ENCODE data around the gene PYGL.
A peak's percentile ranks its signal among the peaks of the same experiment; 100 is the strongest.

PYGL gene

DNA sequence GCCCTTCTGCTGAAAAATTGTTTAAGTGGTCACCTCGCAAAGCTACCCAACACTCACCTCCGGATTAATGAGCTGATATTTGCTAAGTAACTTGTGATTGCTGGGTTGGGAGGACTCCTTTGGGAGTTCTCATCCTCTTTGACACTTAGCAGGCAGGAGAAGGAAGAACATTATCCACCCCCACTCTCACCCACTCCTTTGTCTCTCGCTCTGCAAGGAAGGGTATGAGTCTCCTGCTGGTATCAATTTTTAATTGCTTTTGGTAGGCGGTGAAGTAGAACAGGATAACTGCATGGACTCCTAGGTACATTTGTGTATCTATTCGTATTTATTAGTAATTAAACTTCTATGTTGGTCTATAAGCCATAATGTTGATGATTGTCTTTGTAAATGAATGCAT lies 79.3 kb downstream of the PYGL start:
- Histone ChIP-seq H3K9ac (ENCODE audit: low read length) (no peak overlapping the region), H3K27me3 (ENCODE audit: low read depth, low read length) (peaks cover 16% of the 10 kb centered on the region; the same call in 1 of the 2 replicates), H3K9me3 (ENCODE audit: insufficient read depth, low read length) (no peaks in the 10 kb centered on the region), H3K4me1 (ENCODE audit: low read length) (peaks cover 4% of the 10 kb centered on the region; the same call in 1 of the 2 replicates), H3K27ac (ENCODE audit: low read length) (no peak overlapping the region), H3K36me3 (replicated peaks; ENCODE audit: low read depth, low read length) (no peaks in the 10 kb centered on the region), H3K79me2 (ENCODE audit: low read length) (no peaks in the 10 kb centered on the region), H3K4me3 (ENCODE audit: low read length) (no peak overlapping the region), H3K4me2 (ENCODE audit: low read length) (no peak overlapping the region), H4K20me1 (ENCODE audit: insufficient read depth, low read length) (no peaks in the 10 kb centered on the region), H2AFZ (ENCODE audit: low read depth, low read length) (no peak overlapping the region)
- TF ChIP-seq CTCF (IDR thresholded peaks at IDR 0.05; ENCODE audit: low read depth, low read length) (no peak), EZH2phosphoT487 (IDR thresholded peaks at IDR 0.05; ENCODE audit: low read depth) (no peak)

DNA sequence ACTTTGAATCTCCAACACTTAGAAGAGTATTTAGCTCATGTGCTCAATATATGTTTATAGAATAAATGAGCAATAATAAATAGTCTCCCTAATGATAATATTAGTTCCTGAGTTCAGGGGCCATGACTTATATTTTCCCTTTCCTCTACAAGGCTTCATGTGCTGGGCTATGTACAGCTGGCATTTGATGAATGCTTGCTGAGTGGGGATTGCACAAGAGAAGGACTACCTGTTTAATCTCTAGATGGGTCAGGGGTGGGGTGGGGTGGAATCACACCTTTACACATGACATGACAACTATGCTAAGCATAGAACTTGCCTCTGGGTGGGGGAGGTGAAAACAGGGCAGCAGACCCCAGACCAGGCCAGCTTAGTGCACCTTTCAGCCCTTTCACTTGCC lies 80.0 kb downstream of the PYGL start:
- TF ChIP-seq CTCF (IDR thresholded peaks at IDR 0.05; ENCODE audit: low read depth, low read length), result no peak
- TF ChIP-seq EZH2phosphoT487 (IDR thresholded peaks at IDR 0.05; ENCODE audit: low read depth), result no peak
- peaks cover 4% of the 10 kb centered on the region for H3K4me1 ChIP-seq (ENCODE audit: low read length)
- peaks cover 16% of the 10 kb centered on the region; the same call in 1 of the 2 replicates for H3K27me3 ChIP-seq (ENCODE audit: low read depth, low read length)
- H2AFZ ChIP-seq (ENCODE audit: low read depth, low read length), result no peak overlapping the region
- H3K79me2 ChIP-seq (ENCODE audit: low read length), result no peaks in the 10 kb centered on the region
- H3K4me2 ChIP-seq (ENCODE audit: low read length), result no peak overlapping the region
- no peak overlapping the region for H3K9ac ChIP-seq (ENCODE audit: low read length)
- no peaks in the 10 kb centered on the region for H3K9me3 ChIP-seq (ENCODE audit: insufficient read depth, low read length)
- no peaks in the 10 kb centered on the region for H3K36me3 ChIP-seq (replicated peaks; ENCODE audit: low read depth, low read length)
- H4K20me1 ChIP-seq (ENCODE audit: insufficient read depth, low read length), result no peaks in the 10 kb centered on the region
- no peak overlapping the region for H3K27ac ChIP-seq (ENCODE audit: low read length)
- no peak overlapping the region for H3K4me3 ChIP-seq (ENCODE audit: low read length)

DNA sequence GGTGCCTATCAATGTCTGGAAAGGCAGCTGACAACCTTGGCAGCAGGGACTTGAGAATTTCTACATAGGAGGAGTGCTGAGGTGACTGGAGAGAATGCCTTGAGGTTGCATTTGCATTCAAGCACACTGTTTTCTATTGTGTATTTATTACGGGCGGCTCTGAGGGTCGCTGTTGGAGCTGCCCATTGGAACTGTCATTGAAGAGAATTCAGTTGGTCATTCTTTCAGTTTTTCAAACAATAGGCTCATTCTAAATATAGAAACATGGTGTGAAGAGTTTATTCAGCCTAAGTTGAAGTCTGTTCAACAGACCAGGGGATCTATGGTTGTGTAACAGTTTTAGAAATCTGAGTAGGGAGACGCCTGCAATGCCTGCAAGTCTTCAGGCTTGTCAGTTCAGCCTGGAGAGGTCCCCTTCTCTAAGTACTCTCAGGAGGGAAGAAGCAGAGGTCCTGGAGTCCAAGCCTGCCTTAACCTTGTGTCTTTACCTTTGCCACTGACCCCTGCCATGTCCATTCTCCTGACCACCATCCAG lies 82.2 kb downstream of the PYGL start:
- H4K20me1 ChIP-seq (ENCODE audit: insufficient read depth, low read length), result no peaks in the 10 kb centered on the region
- peaks cover 16% of the 10 kb centered on the region; the same call in 1 of the 2 replicates for H3K27me3 ChIP-seq (ENCODE audit: low read depth, low read length)
- no peak overlapping the region for H3K27ac ChIP-seq (ENCODE audit: low read length)
- H3K4me2 ChIP-seq (ENCODE audit: low read length), result no peak overlapping the region
- no peak overlapping the region for H3K4me3 ChIP-seq (ENCODE audit: low read length)
- no peaks in the 10 kb centered on the region for H3K36me3 ChIP-seq (replicated peaks; ENCODE audit: low read depth, low read length)
- H2AFZ ChIP-seq (ENCODE audit: low read depth, low read length), result no peak overlapping the region
- no peaks in the 10 kb centered on the region for H3K9me3 ChIP-seq (ENCODE audit: insufficient read depth, low read length)
- H3K4me1 ChIP-seq (ENCODE audit: low read length), result peaks cover 6% of the 10 kb centered on the region
- no peak overlapping the region for H3K9ac ChIP-seq (ENCODE audit: low read length)
- no peaks in the 10 kb centered on the region for H3K79me2 ChIP-seq (ENCODE audit: low read length)
- TF ChIP-seq EZH2phosphoT487 (IDR thresholded peaks at IDR 0.05; ENCODE audit: low read depth) (no peak), CTCF (IDR thresholded peaks at IDR 0.05; ENCODE audit: low read depth, low read length) (no peak)

GRCh38 chr14:50860478-50861086 lies 83.7 kb downstream of the PYGL start:
- Histone ChIP-seq H3K27me3 (ENCODE audit: low read depth, low read length) (peaks cover 14% of the 10 kb centered on the region; the same call in 1 of the 2 replicates), H4K20me1 (ENCODE audit: insufficient read depth, low read length) (no peaks in the 10 kb centered on the region), H3K79me2 (ENCODE audit: low read length) (no peaks in the 10 kb centered on the region), H3K9me3 (ENCODE audit: insufficient read depth, low read length) (no peaks in the 10 kb centered on the region), H3K4me2 (ENCODE audit: low read length) (peak overlapping the region; percentile 96), H2AFZ (ENCODE audit: low read depth, low read length) (peak overlapping the region; percentile 81), H3K36me3 (replicated peaks; ENCODE audit: low read depth, low read length) (no peaks in the 10 kb centered on the region), H3K27ac (ENCODE audit: low read length) (peak overlapping the region; percentile 5; the same call in 1 of the 2 replicates), H3K4me1 (ENCODE audit: low read length) (peaks cover 6% of the 10 kb centered on the region), H3K4me3 (ENCODE audit: low read length) (peak overlapping the region; percentile 88), H3K9ac (ENCODE audit: low read length) (peak overlapping the region; percentile 71)
- peak; percentile 57 for TF ChIP-seq CTCF (IDR thresholded peaks at IDR 0.05; ENCODE audit: low read depth, low read length)
- no peak for TF ChIP-seq EZH2phosphoT487 (IDR thresholded peaks at IDR 0.05; ENCODE audit: low read depth)
